GM18867 (cell line): Measurements from ENCODE around the gene PICALM.
A peak's percentile ranks its signal among the peaks of the same experiment; 100 is the strongest.
"Not testable (repeated sequence)": the region's sequence is repeated elsewhere in the genome, so short reads cannot be mapped to it uniquely, and the experiment has no call there.

Source experiments
- ATAC-seq: cut with Tn5 transposase; IDR thresholded peaks from one replicate; pipeline ENCODE4 v1.9.1; 2021; ENCODE audit warnings: mild to moderate bottlenecking, moderate library complexity; ENCODE audit not compliant: unreplicated experiment

Gene PICALM

DNA sequence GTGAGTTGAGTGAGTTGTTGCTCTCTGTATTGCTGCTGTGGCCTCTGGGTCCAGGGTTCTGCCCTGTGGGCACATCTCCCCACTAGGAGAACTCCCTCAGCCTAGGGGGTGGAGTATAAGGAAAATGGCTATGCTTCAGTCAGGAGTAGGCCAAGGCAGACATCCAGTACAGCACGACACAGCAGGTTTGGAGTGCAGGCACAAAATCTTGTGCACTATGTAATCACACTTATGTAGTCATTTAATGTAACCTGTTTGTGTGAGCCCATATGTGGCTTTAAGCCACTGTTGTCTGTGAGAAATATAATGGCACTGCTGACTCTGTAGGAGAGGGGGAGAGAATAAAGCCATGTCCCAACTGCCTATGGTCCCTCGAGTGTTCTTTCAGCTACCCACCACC, 123.6 kb downstream of the PICALM start:
- ATAC-seq: no peak

DNA sequence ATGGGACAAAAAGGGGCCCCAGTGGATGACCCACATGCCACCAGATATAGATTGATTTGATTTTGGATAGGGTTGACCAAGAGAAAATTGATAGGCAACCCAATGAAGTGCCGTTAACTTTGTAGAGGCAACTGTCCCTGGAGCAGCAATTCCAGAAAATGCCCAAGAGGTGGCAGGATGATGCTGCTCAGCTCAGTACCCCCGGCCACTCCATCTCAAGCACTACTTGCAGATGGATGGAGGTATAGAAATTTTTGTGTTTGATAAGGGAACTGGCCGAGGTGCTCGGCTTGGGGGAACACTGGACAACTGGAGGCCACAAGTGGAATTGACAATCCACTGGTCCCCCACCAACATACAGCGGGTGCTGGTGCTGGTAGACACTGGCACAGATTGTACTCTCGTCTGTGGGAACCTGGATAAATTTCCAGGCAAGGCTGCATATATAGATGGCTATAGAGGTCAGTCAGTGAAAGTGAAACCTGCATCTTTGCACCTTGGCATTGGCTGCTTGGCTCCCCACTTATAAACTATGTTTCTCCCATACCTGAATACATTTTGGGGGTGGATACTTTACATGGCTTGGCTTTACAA, 127.4 kb downstream of the PICALM start:
- ATAC-seq: peak; percentile 65

DNA sequence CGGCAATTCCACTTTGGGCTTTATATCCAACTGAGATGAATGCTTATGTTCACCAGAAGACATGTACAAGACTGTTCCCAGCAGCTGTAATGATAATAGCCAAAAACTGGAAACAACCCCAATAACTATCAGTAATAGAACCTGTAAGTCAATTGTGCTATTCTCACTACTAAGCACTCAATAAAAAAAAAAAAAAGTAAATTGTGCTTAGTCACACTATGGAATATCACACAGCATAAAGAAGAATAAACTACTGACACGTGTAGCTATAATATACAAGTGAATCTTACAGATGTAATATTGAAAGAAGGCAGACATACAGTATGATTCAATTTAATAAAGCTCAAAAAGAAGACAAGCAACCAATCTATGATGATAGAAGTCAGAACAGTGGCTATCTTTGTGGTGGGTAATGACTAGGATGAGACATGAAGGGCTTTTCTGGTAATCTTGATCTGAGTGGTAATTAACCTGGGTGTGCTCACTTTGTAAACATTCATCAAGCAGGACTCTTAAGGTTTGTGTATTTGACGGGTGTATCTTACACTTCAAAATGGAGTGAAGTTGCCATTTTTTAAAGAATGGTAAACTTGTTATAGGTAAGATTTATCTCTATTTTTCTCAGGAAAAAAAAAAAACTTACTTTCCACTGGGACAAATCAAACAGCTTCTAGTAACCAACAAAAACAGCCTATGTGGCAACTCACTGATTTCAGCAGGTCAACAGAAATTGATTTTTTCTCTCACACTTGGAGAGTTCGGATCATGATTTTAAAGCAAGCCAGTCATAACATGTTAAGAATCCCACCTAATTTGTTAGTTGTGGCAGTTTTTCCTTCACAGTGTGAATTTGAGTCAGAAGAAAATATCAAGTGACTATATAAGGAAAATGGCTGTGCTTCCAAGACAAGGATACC, 129.5 kb downstream of the PICALM start:
- no peak for ATAC-seq

DNA sequence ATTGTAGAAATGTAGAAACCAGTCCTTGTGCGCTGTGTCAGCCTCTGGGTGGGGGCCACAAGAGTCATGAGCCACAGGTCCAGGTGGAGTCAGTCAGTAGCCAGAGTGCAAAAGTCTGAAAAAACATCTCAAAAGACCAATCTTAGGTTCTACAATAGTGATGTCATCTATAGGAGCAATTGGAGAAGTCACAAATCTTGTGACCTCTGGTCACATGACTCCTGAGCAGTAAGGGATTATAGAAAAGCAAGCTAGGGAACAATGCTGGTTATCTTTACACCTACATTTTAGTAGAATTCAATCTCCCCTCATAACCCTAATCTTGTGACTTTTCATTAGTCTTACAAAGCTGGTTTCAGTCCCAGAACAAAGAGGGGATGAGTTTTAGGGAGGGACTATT, 131.0 kb downstream of the PICALM start:
- ATAC-seq: no peak

DNA sequence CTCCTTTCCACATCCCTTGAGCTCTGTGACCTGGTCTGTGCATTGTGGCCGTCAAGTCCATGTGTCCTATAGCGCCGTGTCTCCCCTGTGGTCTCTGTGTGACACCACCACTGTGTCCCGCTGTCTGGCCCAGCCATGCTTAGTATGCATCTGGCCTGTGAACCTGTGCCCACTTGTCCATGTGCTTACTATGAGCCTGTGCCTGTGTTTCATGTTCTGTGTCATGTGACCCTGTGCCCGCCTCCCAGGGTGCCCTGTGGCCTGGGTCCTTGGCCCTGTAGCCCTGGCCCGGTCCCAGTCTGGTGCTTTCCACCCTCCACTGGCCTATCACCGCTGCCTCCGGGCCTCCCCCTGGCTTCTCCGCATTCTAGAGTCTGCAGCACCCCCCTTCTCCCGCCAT, 133.1 kb downstream of the PICALM start:
- no peak for ATAC-seq

DNA sequence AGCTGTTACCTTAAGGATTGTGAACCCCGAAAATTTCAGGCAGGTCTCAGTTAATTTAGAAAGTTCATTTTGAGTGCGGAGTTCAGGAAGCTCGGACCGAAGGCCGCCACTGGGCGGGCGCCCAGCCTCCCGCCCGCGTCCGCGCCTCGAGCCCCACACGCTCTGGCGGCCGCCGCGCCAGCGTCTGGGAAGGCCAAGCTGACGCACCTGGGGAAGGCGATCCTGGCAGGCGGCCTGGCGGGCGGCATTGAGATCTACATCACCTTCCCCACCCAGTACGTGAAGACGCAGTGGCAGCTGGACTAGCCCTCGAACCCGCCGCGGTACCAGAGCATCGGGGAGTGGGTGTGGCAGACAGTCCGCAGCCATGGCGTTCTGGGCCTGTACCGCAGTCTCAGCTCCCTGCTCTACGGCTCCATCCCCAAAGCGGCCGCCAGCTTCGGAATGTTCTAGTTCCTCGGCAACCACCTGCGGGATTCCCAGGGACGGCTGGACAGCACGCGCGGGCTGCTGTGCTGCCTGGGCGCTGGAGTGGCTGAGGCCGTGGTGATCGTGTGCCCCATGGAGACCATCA, 134.2 kb downstream of the PICALM start:
- ATAC-seq: no peak

DNA sequence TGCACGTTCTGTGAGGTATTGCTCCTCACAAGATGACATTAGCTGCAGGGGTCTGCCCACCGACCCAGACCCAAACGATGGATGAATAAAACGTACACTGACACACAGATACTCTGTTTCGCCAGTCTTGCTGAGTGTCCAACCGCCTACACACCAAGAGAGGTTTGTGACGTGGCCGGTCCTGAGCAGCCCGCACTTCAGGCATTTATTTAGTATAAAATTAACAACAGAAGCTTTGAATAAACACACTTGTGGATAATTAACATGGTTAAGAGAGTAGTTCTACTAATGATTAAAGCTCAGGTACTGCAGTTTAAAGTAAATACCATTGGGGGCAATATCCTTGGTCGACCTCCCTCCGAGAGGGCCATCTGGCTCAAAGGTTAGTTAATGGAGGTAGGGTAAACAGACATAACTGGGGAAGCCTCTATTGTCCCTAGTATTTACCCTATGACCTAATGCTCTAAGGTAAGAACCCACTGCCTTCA, 138.0 kb downstream of the PICALM start:
- ATAC-seq: no peak

DNA sequence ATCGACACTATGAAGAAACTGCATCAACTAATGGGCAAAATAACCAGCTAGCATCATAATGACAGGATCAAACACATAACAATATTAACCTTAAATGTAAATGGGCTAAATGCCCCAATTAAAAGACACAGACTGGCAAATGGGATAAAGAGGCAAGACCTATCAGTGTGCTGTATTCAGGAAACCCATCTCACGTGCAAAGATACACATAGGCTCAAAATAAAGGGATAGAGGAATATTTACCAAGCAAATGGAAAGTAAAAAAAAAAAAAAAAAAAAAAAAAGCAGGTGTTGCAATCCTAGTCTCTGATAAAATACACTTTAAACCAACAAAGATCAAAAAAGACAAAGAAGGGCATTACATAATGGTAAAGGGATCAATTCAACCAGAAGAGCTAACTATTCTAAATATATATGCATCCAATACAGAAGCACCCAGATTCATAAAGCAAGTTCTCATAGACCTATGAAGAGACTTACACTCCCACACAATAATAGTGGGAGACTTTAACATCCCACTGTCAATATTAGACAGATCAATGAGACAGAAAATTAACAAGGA, 142.2 kb downstream of the PICALM start:
- ATAC-seq: not testable (repeated sequence)

DNA sequence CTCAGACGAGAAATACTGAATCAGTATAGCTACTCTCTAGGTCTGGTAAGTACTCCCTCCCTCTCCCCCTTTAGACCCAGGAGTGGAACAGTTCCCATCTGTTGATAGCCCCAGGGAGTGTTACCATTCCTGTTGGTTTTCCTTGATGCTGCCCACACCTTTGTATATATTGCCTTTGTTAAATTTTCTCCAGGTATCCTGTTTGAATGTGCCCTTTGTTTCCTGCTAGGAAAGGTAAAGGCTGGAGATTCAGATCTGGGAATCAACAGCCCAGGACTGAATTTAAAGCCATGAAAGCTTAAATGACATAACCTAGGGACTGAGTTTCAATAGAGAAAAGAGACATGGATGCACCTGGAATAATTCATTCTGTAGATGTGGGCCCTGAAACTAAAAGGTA, 145.4 kb downstream of the PICALM start:
- ATAC-seq: no peak

DNA sequence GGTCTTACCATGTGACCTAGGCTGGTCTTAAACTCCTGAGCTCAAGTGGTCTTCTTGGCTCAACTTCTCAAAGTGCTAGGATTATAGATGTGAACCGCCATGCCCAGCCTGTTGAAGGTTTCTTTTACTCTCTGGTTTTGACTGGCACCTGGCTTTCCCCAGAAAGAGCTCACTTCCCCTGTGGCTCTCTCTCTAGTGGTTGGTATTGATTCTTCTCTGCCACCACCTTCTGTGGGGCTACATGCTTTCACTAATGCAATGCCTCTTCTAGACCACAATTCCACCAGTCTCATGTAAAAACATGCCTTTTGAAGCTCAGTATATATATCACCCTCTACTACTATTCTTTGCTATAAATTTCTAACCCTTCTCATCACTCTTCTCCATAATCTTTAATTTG, 146.5 kb downstream of the PICALM start:
- ATAC-seq: peak; percentile 98

DNA sequence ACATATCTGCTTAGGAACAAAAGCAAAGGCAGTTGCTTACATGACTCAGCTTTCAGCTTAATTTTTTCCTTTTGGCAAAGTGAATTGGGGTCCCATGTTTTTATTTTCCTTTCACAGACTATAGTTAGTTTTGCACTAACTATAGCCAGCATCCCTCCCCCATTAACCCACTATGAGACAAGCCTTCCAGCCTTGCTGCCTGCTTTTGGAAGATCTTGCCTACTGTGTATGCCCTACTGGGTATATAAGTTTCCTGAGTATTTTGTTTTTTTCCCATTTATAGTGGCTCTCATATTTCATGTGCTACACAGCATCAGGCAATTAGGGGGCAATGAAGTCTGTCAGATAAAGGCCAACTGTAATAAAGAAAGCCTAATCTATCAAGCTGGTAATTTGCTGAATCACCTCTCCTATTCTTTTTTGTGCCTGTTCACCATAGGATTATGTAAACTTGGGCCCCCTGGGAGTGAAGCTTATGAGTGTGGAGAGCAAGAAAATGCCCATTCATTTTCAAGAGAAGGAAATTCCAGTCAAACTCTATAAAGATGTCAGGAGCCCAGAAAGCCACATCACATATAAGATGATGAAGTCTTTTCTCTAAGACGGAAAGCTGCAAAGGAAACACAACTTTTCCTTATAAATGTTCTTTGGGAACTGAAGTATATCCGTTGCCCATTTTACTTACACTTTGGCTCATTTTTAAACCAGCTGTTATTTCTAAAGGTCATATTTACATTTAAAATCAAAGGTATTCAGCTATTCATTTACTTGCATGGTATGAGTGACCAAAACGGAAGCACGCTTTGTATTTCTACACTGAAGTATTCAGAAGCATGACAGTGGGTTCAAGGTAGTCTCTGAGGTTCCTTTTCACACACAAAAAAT, 149.7 kb downstream of the PICALM start:
- ATAC-seq: no peak

DNA sequence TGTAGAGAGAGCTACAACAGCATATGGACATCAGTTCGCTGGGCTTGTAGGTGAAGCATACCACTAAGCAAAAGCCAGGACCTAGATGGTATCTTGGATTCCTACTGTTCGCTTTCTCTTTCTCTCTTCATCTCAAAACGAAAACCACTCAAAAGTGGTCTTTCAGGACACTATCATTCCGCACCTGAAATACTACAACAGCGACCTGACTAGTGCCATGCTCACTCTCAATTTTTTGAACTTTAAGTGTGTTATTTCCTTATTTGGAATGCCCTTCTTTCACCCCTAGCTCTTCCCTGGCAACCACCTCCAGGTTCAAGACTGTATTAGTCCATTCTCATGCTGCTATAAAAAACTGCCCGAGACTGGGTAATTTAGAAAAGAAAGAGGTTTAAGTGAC, 154.5 kb downstream of the PICALM start:
- ATAC-seq: no peak

DNA sequence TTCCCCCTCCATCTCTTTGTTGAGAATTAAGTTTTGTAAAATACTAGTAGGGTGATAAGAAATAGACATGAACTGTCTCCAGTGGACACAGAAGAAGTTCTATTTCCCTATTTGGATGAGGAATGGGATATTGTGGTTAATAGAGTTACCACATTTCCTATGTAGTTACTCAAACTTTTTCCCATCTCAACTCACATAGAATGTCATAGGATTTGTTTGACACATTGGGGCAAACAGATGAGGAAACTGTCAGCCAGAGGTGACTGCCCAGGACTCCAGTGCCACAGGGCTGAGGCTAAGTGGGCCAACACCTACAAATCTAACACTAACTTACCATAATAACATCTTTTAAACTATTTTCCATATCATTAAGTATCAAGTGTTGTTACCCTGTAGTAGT, 155.4 kb downstream of the PICALM start:
- no peak for ATAC-seq

DNA sequence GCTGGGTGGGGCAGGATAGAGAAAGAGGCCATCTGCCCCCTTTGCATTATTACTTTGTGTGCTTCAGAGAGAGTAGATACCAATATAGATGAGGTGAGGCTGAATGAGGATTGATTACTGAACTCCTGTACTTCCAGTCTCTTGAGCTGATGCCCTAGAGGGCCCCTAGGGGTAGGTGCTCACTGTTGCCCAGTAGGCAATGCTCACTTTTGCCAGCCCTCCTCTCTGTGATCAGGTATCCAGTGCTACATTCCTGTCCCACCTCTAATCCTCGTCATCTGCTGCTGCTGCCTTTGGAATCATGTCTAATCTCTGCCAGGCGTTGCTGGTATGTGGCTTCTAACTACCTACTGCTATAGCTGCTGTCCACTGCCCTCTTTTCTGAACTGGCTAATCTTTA, 156.5 kb downstream of the PICALM start:
- ATAC-seq: no peak
